Measurements from ENCODE around the gene CHD9NB.
A peak's percentile ranks its signal among the peaks of the same experiment; 100 is the strongest.
"Not testable (repeated sequence)": the region's sequence is repeated elsewhere in the genome, so short reads cannot be mapped to it uniquely, and the experiment has no call there.

The CHD9NB gene

DNA sequence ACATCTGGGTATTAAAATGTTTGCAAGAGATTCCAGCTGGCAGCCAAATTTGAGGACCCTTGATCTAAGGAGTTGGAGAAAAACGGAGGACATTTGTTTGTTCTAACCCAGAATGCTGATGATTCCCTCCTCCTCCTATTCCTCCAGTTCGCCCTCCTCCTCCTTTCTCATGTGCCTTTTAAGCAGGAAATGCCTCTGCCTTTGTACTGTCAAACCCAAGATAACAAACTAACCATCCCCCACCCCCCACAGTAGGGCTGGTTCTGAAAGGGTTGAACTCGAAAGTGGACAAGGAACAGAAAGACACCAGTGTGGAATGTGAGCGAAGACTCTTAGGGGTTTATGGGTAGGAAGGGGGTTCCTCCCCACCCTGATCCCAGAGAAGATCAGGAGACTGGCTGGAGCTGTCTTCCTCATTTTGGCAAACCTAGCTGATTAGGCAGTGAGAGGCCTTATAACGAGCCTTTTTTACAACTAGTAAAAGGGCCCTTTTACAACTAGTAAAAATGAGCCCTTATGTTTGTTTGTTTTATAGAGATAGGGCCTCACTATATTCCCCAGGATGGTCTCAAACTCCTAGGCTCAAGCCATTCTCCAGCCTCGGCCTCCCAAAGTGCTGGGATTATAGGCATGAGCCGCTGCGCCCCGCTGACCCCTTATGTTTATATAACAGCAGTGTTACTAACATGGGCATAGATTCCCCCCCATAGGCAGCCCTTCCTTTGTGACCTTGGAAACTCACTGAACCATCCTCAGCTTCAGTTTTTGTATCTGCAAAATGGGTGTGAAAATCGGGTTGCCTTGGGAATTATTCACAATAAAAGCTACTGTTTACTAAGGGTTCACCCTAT lies 3.1 kb upstream of the CHD9NB start:
- no peak for DNase-seq

DNA sequence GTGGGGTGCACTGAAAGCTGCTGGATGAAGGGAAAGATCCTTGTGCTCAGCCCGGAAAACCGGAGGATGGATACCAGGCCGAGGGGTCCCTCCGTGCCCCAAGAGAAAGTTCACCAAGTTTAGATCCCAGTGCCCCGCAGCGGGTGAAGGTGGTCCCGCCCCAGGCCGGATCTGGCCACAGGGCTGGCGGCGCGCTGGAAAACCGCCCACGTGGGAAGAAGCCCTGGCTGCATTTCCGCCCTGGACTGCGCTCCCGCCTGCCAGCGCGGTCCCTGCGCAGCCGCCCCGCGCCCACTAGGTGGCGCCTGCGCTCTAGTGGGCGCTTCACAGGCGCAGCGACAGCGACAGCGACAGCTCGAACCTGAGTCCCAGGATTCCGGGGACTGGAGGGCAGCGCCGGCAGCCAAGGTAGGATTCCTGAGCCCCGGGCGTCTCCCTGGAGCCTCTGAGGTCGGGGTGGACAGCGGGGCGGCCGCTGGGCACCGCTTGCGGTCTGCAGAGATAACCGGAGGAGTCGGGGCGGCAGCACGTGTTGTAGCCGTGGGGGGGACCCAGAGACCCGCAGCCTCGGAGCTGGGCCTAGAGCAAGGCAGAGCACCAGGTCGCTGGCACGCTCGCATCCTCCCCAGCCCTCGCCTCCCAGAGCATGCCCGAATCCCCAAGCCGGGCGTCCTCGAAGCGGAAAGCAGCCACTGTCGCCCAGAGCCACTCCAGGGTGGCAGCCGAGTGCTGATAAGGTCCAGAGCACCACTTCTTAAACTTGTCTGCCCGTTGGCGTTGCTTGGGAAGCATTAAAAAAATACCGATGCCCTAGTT lies 2.2 kb upstream of the CHD9NB start, which contains the start of gene CHD9:
TSS of gene CHD9 (plus strand) at position 322 of the 816 bp plus-strand sequence. CDS start 101,099 bp downstream, outside the sequence.
- DNase-seq = peak; percentile 58

DNA sequence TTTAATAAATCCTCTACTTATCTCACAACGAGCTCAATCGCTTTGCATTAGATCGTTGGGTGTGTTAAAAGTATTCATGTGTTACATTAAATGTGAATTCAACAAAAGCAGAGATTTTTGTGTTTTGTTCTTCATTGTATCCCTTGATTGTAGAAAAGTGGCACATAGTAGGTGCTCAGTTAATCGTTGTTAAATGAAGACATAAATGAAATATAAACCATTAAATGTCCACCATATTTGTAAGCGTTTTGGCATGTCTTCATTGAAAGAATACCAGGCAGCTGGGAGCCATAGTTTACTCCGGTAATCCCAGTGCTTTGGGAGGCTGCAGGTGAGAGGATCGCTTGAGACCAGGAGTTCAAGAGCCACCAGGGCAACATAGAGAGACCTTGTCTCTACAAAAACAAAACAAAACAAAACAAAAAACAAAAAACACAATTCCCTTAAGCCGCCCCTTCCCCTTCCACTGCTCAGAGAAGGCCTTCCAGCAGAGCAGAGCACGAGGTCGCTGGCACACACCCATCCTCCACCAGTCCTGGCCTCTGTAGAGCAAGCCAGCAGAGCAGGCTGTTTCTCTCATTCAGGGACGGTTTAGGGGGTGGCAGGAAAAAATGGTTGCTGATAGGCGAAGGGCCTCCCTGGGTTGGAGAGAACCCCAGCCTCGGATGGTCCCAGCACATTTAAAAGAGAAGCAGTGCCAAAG lies 1.4 kb upstream of the CHD9NB start:
- DNase-seq = no peak

- not testable (repeated sequence) for DNase-seq
Measured at GRCh38 chr16:53051255-53051654, 1.4 kb downstream of the CHD9NB start.

- DNase-seq = no peak
Measured at GRCh38 chr16:53048139-53048915, 4.4 kb downstream of the CHD9NB start.

DNA sequence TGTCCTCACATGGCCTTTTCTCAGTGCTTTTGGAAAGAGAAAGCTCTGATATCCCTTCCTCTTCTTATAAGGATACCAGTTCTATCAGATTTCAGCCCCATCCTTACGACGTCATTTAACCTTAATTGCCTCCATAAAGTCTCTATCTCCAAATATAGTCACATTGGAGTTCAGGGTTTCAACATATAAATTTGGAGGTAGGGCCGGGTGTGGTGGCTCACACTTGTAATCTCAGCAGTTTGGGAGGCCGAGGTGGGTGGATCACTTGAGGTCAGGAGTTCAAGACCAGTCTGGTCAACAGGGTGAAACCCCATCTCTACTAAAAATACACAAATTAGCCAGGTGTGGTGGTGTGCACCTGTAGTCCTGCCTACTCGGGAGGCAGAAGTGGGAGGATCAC lies 5.2 kb downstream of the CHD9NB start:
- not testable (repeated sequence) for DNase-seq

- no peak for DNase-seq
Measured at GRCh38 chr16:53045341-53046220, 7.1 kb downstream of the CHD9NB start.

DNA sequence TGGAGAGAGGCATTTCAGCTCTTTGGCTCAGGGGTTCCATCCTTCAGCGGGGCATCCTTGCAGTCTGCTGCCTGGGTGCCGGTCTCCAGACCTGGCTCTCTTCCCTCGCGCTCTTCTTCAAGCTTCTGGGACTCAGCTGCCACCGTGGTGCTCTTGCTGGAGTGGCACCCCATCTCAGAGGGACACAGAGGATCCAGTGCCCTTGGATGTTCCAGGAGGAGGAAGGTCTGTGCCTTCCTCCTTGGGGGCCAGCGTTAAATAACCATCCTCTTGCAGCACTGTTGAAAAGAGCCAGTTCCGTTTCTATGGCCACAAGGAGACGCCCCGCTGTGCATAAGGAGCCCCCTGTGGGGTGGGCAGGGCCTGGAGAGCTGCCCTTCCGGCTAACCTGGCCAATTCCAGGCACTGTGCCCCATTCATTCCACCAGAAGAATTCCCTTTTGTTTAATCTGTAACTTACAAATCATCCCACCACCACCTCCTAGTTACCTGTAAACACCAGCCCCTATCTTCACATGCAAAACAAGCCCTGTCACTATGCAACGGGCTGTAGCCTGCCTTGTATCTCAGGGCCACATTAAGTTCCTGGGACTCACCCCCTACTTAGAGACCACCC lies 8.6 kb downstream of the CHD9NB start:
- no peak for DNase-seq

GRCh38 chr16:53043428-53043831 lies 9.3 kb downstream of the CHD9NB start:
- no peak for DNase-seq

DNA sequence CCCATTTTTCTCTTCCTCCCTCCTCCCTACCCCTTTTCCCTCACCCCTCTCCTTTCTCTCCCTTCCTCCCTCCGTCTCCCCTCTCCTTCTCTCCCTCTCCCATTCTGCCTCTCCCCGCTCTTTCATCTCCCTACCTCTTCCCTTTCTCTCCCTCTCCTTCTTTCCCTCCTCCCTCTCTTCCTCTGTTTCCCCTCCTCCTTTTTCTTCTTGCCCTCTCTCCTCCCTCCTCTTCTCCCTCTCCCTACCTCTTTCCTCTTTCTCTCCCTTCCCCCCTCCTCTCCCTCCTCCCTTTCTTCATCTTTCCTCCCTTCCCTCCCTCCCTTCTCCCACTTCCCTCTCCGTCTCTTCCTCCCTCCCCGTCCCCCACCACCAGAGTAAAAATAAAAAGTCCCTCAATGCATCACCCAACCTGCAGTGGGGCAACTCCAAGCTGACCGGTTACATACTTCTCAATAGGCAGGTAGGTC lies 10.4 kb downstream of the CHD9NB start:
- no peak for DNase-seq

- no peak for DNase-seq
Measured at GRCh38 chr16:53041320-53042051, 11.2 kb downstream of the CHD9NB start.

DNA sequence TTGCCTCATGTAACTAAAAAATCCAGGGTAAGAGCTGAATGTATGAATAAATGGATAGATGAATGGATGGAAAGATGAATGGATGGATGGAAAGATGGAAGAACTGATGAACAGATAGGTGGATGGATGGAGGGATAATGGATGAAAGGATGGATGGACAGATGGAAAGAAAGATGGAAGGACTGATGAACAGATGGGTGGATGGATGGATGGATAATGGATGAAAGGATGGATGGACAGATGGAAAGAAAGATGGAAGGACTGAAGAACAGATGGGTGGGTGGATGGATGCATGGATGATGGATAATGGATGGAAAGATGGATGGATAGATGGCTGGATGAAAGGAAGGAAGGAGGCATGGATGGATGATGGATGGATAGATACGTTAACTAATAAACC lies 11.9 kb downstream of the CHD9NB start:
- no peak for DNase-seq

DNA sequence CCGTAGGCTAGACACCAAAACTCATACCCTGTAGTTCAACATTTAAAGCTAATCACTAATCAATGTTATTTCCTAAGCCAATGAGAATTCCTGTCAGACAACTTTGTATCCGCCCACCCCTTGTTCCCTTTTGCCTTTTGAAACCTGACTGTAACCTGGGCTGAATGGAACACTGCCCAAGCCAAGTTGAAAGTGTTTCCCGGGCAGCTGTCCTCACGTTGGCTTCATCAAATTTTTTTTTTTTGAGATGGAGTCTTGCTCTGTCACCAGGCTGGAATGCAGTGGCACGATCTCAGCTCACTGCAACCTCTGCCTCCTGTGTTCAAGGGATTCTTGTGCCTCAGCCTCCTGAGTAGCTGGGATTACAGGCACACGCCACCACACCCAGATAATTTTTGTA lies 16.0 kb downstream of the CHD9NB start:
- not testable (repeated sequence) for DNase-seq

DNA sequence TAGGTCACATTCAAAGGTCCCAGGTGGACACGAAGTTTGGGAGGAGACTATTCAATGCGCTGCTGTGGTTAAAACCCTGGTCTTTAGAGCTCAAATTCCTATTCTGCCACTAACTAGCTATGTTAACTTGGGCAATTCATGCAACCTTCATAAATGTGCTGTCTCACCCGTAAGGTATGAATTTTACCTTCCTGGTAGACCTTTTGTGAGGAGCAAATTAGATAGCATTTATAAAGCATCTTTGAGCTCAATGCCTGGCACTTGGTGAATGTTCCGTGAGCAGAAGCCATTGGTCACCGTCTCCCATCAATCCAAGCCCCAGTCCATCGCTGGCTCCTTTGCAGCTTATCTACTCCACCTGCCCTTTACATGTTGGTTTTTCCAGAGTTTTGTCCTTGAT lies 16.6 kb downstream of the CHD9NB start:
- no peak for DNase-seq

DNA sequence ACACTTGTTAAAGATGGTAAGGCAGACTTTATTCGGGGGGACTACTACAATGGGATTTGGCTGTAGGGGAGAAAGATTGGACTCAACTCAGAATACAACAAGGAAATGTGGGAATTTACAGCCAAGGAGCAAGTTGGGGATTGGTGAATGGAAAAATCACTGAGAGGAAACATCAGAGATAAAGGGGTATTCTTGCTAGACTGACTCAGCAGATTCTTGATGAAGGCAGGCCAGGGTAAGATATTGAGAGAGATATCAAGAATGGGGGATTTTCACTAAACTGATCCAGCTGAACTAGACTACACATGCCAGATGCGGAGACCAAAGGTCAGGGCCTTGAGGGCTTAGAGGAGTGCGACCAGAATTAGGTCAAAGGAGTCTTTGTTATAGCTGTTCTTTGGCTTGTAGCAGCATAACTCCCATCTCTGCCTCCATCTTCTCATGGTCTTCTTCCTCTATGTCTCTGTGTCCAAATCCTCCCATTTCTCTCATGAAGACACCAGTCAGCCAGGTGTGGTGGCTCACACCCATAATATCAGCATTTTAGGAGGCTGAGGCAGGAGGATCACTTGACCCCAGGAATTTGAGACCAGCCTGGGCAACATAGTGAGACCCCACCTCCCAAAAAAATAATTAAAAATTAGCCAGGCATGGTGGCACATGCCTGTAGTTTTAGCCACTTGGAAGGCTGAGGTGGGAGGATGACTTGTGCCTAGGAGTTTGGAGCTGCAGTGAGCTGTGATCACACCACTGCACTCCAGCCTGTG lies 17.3 kb downstream of the CHD9NB start:
- no peak for DNase-seq

- DNase-seq = no peak
Measured at GRCh38 chr16:53034306-53034705, 18.4 kb downstream of the CHD9NB start.

- no peak for DNase-seq
Measured at GRCh38 chr16:53031323-53031942, 21.3 kb downstream of the CHD9NB start.

- no peak for DNase-seq
Measured at GRCh38 chr16:53029971-53030370, 22.7 kb downstream of the CHD9NB start.

DNA sequence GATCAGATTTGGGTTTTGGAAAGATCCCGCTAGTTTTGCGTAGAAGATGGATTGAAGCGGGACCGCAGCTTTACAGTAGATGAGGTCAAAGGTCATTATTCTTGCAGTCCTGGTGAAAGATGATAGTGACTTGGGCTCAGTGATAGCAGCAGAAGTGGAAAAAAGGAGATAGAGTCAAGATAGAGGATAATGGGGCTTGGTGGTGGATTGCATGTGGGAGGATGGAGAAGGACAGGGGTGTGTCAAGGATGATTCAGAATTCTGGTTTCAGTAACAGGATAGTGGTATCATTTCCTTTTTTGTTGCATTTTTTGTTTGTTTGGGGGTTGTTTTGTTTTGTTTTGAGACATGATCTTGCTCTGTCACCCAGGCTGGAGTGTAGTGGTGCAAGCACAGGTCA lies 28.7 kb downstream of the CHD9NB start:
- DNase-seq = no peak
